SK-N-MC (cell line): Measurements from ENCODE around the gene NDRG2.

Source experiments
- EZH2 ChIP-seq: fragments of 200-600 bp; sonication (generic); IDR thresholded peaks from one replicate; pipeline ENCODE4 v1.6.1; 2017; ENCODE audit warnings: antibody characterized with exemption
- POLR2AphosphoS5 ChIP-seq: IDR thresholded peaks from 2 replicates; pipeline ENCODE4 v1.6.1; 2012; ENCODE audit warnings: mild to moderate bottlenecking, low read depth, low read length, borderline replicate concordance

GRCh38 chr14:21070610-21071224 lies 45.9 kb upstream of the NDRG2 start:
- TF ChIP-seq EZH2 (no peak), POLR2AphosphoS5 (no peak)
